GM18951 (cell line): Measurements from ENCODE around the gene RPL41.

Experiments used
- POLR2A ChIP-seq: IDR thresholded peaks from 4 replicates; pipeline ENCODE4 v1.6.1; 2011; ENCODE audit warnings: mild to moderate bottlenecking; ENCODE audit not compliant: insufficient read length, insufficient read depth; ENCODE audit errors: extremely low read depth
- in situ Hi-C: fragments of 300-500 bp; cut with MboI; formaldehyde crosslinking; loops from one replicate; pipeline ENCODE4 v1.12.0; 2022; ENCODE audit warnings: low sequenced_read_pairs, mixed read lengths, inconsistent platforms; ENCODE audit not compliant: unreplicated experiment

The RPL41 gene

GRCh38 chr12:56124133-56124532, 7.7 kb downstream of the RPL41 start:
- in situ Hi-C loops: no loop called here
- no peak for TF ChIP-seq POLR2A

GRCh38 chr12:56126732-56127239, 10.4 kb downstream of the RPL41 start:
- in situ Hi-C loops: no loop called here
- no peak for TF ChIP-seq POLR2A

GRCh38 chr12:56127485-56127887, 11.1 kb downstream of the RPL41 start:
- TF ChIP-seq POLR2A: no peak
- in situ Hi-C loops: no loop called here

- in situ Hi-C loops: no loop called here
- TF ChIP-seq POLR2A: peak; percentile 80
Measured at GRCh38 chr12:56127888-56128669, 11.6 kb downstream of the RPL41 start, which contains the start of gene ESYT1. Gene ESYT1, plus strand, starts transcription at chr12:56128267. Its CDS starts 53 bp downstream, at chr12:56128320.

- TF ChIP-seq POLR2A: no peak
- in situ Hi-C loops: no loop called here
Measured at GRCh38 chr12:56128670-56129205, 12.3 kb downstream of the RPL41 start.

GRCh38 chr12:56129206-56129941, 12.9 kb downstream of the RPL41 start:
- peak; percentile 66 for TF ChIP-seq POLR2A
- in situ Hi-C loops: no loop called here

GRCh38 chr12:56129942-56130495, 13.6 kb downstream of the RPL41 start:
- no peak for TF ChIP-seq POLR2A
- in situ Hi-C loops: no loop called here

GRCh38 chr12:56130876-56131275, 14.4 kb downstream of the RPL41 start:
- in situ Hi-C loops: no loop called here
- TF ChIP-seq POLR2A: no peak

GRCh38 chr12:56134897-56135296, 18.5 kb downstream of the RPL41 start:
- no peak for TF ChIP-seq POLR2A
- in situ Hi-C loops: no loop called here

GRCh38 chr12:56137853-56138571, 21.6 kb downstream of the RPL41 start:
- no peak for TF ChIP-seq POLR2A
- in situ Hi-C loops: no loop called here

- in situ Hi-C loops: no loop called here
- TF ChIP-seq POLR2A: no peak
Measured at GRCh38 chr12:56141946-56142784, 25.7 kb downstream of the RPL41 start.

- TF ChIP-seq POLR2A: no peak
- in situ Hi-C loops: no loop called here
Measured at GRCh38 chr12:56143217-56143616, 26.8 kb downstream of the RPL41 start.

GRCh38 chr12:56143870-56144269, 27.4 kb downstream of the RPL41 start:
- no peak for TF ChIP-seq POLR2A
- in situ Hi-C loops: no loop called here
